Astrocyte (in vitro differentiated cells and primary cell): ENCODE data around the gene SLC25A27. TPM values are rescaled to one million over a fixed set of nuclear protein-coding genes. Genes with fewer than 3 reads are reported as not detected.

Source experiments
- DNase-seq: peaks from one replicate; pipeline ENCODE4 v3.0.0-alpha.2; 2010; ENCODE audit warnings: low read depth
- FAIRE-seq: peaks from 2 replicates; lab custom pipeline; 2011; peaks lifted over from hg19 to GRCh38; lab: Jason Lieb, UNC
- H2AFZ ChIP-seq: 2 replicates; pipeline ENCODE4 v1.6.0; 2012; ENCODE audit warnings: low read depth, low read length, inconsistent platforms
- H3K27ac ChIP-seq: 2 replicates; pipeline ENCODE4 v1.5.1; 2011; ENCODE audit warnings: low read depth, low read length, inconsistent platforms
- H3K27me3 ChIP-seq: 2 replicates; pipeline ENCODE4 v1.6.0; 2011; ENCODE audit warnings: low read length, inconsistent platforms; ENCODE audit not compliant: insufficient read depth
- H3K36me3 ChIP-seq: 2 replicates; pipeline ENCODE4 v1.5.1; 2011; ENCODE audit warnings: low read length, inconsistent platforms; ENCODE audit not compliant: insufficient read depth
- H3K4me1 ChIP-seq: 2 replicates; pipeline ENCODE4 v1.5.1; 2011; ENCODE audit warnings: low read length, inconsistent platforms; ENCODE audit not compliant: insufficient read depth
- H3K4me2 ChIP-seq: 2 replicates; pipeline ENCODE4 v1.6.0; 2012; ENCODE audit warnings: low read length, inconsistent platforms
- H3K4me3 ChIP-seq: 2 replicates; pipeline ENCODE4 v1.5.1; 2011; ENCODE audit warnings: low read depth, mild to moderate bottlenecking, low read length, inconsistent platforms; ENCODE audit not compliant: insufficient read depth
- H3K79me2 ChIP-seq: 2 replicates; pipeline ENCODE4 v1.6.0; 2012; ENCODE audit warnings: mild to moderate bottlenecking, low read length, inconsistent platforms; ENCODE audit not compliant: insufficient read depth
- H3K9ac ChIP-seq: 2 replicates; pipeline ENCODE4 v1.6.0; 2012; ENCODE audit warnings: mild to moderate bottlenecking, low read length, inconsistent platforms
- H3K9me3 ChIP-seq: 2 replicates; pipeline ENCODE4 v1.5.1; 2012; ENCODE audit warnings: low read depth, mild to moderate bottlenecking, low read length, inconsistent platforms; ENCODE audit not compliant: insufficient read depth
- H4K20me1 ChIP-seq: 2 replicates; pipeline ENCODE4 v1.6.0; 2012; ENCODE audit warnings: low read length, inconsistent platforms; ENCODE audit not compliant: insufficient read depth
- H3K27ac Mint-ChIP-seq: one replicate; pipeline ENCODE4 v1.8.0; 2021; ENCODE audit warnings: mild to moderate bottlenecking, mixed read lengths; ENCODE audit not compliant: unreplicated experiment
- H3K27me3 Mint-ChIP-seq: one replicate; pipeline ENCODE4 v1.8.0; 2021; ENCODE audit warnings: low read depth, mixed read lengths; ENCODE audit not compliant: unreplicated experiment
- H3K36me3 Mint-ChIP-seq: one replicate; pipeline ENCODE4 v1.8.0; 2021; ENCODE audit warnings: low read depth, mixed read lengths; ENCODE audit not compliant: unreplicated experiment
- H3K4me1 Mint-ChIP-seq: one replicate; pipeline ENCODE4 v1.8.0; 2021; ENCODE audit warnings: low read depth, mixed read lengths; ENCODE audit not compliant: unreplicated experiment
- H3K4me3 Mint-ChIP-seq: one replicate; pipeline ENCODE4 v1.8.0; 2021; ENCODE audit warnings: mild to moderate bottlenecking, moderate library complexity, mixed read lengths; ENCODE audit not compliant: unreplicated experiment
- H3K9me3 Mint-ChIP-seq: one replicate; pipeline ENCODE4 v1.8.0; 2021; ENCODE audit warnings: mild to moderate bottlenecking, mixed read lengths; ENCODE audit not compliant: unreplicated experiment
- EZH2 ChIP-seq: IDR thresholded peaks from 2 replicates; pipeline ENCODE4 v1.6.1; 2012; ENCODE audit warnings: mild to moderate bottlenecking, low read length, inconsistent platforms; ENCODE audit not compliant: insufficient read depth
- total RNA-seq: library from RNA; stranded (reverse); gene quantifications from 2 replicates; pipeline ENCODE4 v1.2.1, GENCODE V29; 2021
- TF ChIP-seq, protein P1 (sequence below): IDR thresholded peaks from 2 replicates; pipeline ENCODE4 v1.5.1; 2011; ENCODE audit warnings: low read depth, mild to moderate bottlenecking, inconsistent platforms, low read length, moderate library complexity; ENCODE audit not compliant: insufficient read depth

Gene SLC25A27
- total RNA-seq, 1 donor from 2014 or later = 4.3 TPM

DNA sequence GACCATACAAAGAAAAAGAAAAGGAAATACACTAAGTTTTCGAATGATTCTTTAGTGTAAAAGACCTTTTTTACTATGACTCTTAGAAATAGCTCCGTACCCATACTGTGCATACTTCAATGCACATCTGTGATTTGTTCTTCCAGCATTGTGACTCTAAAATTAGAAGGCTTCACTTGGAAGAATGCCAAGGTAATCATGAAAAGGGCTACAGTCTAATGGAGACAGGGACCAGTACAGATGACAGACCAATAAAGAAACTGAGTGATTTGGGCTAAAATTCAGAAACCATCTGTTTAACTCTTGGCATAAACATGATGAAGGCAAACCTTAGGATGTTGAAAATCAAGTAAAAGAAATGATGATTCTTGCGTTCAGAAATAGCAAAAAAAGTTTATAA lies 46.4 kb upstream of the SLC25A27 start:
- Mint-ChIP-seq H3K27me3 (no peaks in the 10 kb centered on the region), H3K36me3 (no peaks in the 10 kb centered on the region), H3K27ac (no peak overlapping the region), H3K4me1 (peaks cover 5% of the 10 kb centered on the region), H3K4me3 (no peak overlapping the region), H3K9me3 (peaks cover 2% of the 10 kb centered on the region)
- H3K27ac ChIP-seq = no peak overlapping the region
- no peaks in the 10 kb centered on the region for H3K79me2 ChIP-seq
- no peak for FAIRE-seq
- H3K9me3 ChIP-seq = no peaks in the 10 kb centered on the region
- no peak for DNase-seq
- H3K4me2 ChIP-seq = no peak overlapping the region
- H3K27me3 ChIP-seq = no peaks in the 10 kb centered on the region
- no peak overlapping the region for H3K4me3 ChIP-seq
- no peak overlapping the region for H3K9ac ChIP-seq
- no peak overlapping the region for H2AFZ ChIP-seq
- TF ChIP-seq EZH2 = no peak
- TF ChIP-seq, protein P1, sequence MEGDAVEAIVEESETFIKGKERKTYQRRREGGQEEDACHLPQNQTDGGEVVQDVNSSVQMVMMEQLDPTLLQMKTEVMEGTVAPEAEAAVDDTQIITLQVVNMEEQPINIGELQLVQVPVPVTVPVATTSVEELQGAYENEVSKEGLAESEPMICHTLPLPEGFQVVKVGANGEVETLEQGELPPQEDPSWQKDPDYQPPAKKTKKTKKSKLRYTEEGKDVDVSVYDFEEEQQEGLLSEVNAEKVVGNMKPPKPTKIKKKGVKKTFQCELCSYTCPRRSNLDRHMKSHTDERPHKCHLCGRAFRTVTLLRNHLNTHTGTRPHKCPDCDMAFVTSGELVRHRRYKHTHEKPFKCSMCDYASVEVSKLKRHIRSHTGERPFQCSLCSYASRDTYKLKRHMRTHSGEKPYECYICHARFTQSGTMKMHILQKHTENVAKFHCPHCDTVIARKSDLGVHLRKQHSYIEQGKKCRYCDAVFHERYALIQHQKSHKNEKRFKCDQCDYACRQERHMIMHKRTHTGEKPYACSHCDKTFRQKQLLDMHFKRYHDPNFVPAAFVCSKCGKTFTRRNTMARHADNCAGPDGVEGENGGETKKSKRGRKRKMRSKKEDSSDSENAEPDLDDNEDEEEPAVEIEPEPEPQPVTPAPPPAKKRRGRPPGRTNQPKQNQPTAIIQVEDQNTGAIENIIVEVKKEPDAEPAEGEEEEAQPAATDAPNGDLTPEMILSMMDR = no peak
- no peaks in the 10 kb centered on the region for H3K36me3 ChIP-seq
- no peaks in the 10 kb centered on the region for H4K20me1 ChIP-seq
- no peaks in the 10 kb centered on the region for H3K4me1 ChIP-seq

GRCh38 chr6:46610862-46611553 lies 41.8 kb upstream of the SLC25A27 start:
- no peak for DNase-seq
- H3K9me3 ChIP-seq = no peaks in the 10 kb centered on the region
- no peak overlapping the region for H3K9ac ChIP-seq
- H3K27ac ChIP-seq = no peak overlapping the region
- no peak for FAIRE-seq
- no peaks in the 10 kb centered on the region for H3K4me1 ChIP-seq
- no peaks in the 10 kb centered on the region for H3K36me3 ChIP-seq
- Mint-ChIP-seq H3K9me3 (no peaks in the 10 kb centered on the region), H3K4me3 (no peak overlapping the region), H3K27me3 (no peaks in the 10 kb centered on the region), H3K27ac (no peak overlapping the region), H3K36me3 (no peaks in the 10 kb centered on the region), H3K4me1 (peaks cover 3% of the 10 kb centered on the region)
- H2AFZ ChIP-seq = no peak overlapping the region
- H3K4me2 ChIP-seq = no peak overlapping the region
- H4K20me1 ChIP-seq = no peaks in the 10 kb centered on the region
- TF ChIP-seq, protein P1 = no peak
- no peak for TF ChIP-seq EZH2
- no peak overlapping the region for H3K4me3 ChIP-seq
- no peaks in the 10 kb centered on the region for H3K79me2 ChIP-seq
- no peaks in the 10 kb centered on the region for H3K27me3 ChIP-seq

GRCh38 chr6:46612645-46613044 lies 40.1 kb upstream of the SLC25A27 start:
- H3K9ac ChIP-seq = no peak overlapping the region
- H3K27me3 ChIP-seq = no peaks in the 10 kb centered on the region
- no peak for FAIRE-seq

More at GRCh38 chr6:46612645-46613044, 40.1 kb upstream of the SLC25A27 start:
- no peak overlapping the region for H3K4me3 Mint-ChIP-seq
- no peak overlapping the region for H2AFZ ChIP-seq
- TF ChIP-seq, protein P1 = no peak
- no peak for DNase-seq
- H3K27ac ChIP-seq = no peak overlapping the region
- no peaks in the 10 kb centered on the region for H3K9me3 ChIP-seq
- no peaks in the 10 kb centered on the region for H3K79me2 ChIP-seq
- H3K4me1 Mint-ChIP-seq = no peaks in the 10 kb centered on the region
- H3K36me3 Mint-ChIP-seq = no peaks in the 10 kb centered on the region
- H3K27me3 Mint-ChIP-seq = no peaks in the 10 kb centered on the region
- no peaks in the 10 kb centered on the region for H3K36me3 ChIP-seq
- no peak overlapping the region for H3K4me2 ChIP-seq
- H3K9me3 Mint-ChIP-seq = no peaks in the 10 kb centered on the region
- no peaks in the 10 kb centered on the region for H3K4me1 ChIP-seq
- H3K4me3 ChIP-seq = no peak overlapping the region
- no peaks in the 10 kb centered on the region for H4K20me1 ChIP-seq
- no peak overlapping the region for H3K27ac Mint-ChIP-seq
